SKM-1 treated with dmso at 0.1 percent for 144 hours (cell line): ENCODE data around the gene ADAMTS1.
A peak's percentile ranks its signal among the peaks of the same experiment; 100 is the strongest.
"Not testable (repeated sequence)": the region's sequence is repeated elsewhere in the genome, so short reads cannot be mapped to it uniquely, and the experiment has no call there.

Source experiments
- DNase-seq: peaks from one replicate; lab custom pipeline; 2025; ENCODE audit not compliant: unreplicated experiment; lab: John Stamatoyannopoulos, UW

The ADAMTS1 gene

GRCh38 chr21:26845066-26845758 lies at the start of gene ADAMTS1:
Gene ADAMTS1 (minus strand): TSS chr21:26845409. CDS start chr21:26844954, 455 bp downstream.
- DNase-seq = peak; percentile 57

- DNase-seq = no peak
Measured at GRCh38 chr21:26892151-26892550, 46.9 kb upstream of the ADAMTS1 start.

GRCh38 chr21:26888931-26889330 lies 43.7 kb upstream of the ADAMTS1 start:
- DNase-seq = no peak

GRCh38 chr21:26888256-26888655 lies 43.0 kb upstream of the ADAMTS1 start:
- DNase-seq = no peak

DNA sequence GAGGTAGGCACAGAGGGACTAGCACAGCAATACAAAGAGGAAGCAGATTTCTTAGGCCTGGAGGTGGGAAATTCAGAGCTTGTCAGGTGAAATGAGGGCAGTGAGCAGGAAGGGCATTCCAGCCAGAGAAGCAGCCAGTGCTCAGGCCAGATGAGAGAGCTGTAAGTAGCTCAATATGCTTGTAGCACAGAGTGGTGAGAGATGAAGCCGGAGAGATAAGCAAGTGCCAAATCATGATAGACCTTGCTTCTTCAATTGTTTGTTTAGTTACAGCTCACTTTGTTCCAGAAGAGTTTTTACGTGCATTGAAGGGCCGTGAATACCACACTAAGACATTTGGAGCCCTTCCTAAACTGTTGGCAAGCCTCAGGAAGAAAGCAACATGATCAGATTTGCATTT lies 42.0 kb upstream of the ADAMTS1 start:
- DNase-seq = no peak

DNA sequence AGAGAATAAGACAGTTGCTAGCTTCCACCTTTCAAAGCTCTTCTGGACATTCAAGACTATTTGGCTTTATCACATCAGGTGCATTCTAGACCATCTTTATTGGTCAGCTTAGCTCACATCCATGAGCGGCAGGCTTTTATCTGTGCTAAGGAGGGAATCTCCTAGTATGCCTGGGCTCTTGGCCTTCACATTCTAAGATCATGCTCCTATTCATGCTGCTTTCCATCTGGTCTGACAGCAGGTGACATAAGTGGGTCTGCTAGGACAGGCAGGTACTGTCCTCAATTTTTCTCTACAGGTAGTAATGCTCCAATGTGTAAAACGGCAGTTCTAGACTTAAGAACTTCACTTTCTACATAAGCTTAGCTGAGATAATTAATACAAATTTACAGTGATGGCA lies 39.2 kb upstream of the ADAMTS1 start:
- no peak for DNase-seq

DNA sequence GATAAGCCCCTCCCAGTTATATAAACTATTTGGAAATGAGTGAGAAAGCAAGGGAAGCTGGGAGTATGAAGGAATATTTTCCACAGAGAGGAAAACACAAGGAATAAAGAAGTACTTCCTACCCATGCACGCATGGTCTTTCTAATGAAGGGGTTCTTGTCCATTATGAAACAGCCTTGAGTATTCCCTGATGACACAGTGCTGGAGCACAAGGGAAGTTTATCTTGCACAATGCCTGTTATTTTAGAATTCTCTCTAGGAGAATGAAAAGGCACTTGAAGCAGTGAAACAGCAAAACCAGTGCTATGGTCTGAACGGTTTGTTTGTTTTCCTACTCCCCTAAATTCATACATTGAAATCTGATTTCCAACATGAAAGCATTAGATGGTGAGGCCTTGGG lies 38.6 kb upstream of the ADAMTS1 start:
- DNase-seq = no peak

- DNase-seq = no peak
Measured at GRCh38 chr21:26881504-26882228, 36.5 kb upstream of the ADAMTS1 start.

- peak; percentile 6 for DNase-seq
Measured at GRCh38 chr21:26877018-26877417, 31.8 kb upstream of the ADAMTS1 start.

GRCh38 chr21:26874347-26874746 lies 29.1 kb upstream of the ADAMTS1 start:
- no peak for DNase-seq

DNA sequence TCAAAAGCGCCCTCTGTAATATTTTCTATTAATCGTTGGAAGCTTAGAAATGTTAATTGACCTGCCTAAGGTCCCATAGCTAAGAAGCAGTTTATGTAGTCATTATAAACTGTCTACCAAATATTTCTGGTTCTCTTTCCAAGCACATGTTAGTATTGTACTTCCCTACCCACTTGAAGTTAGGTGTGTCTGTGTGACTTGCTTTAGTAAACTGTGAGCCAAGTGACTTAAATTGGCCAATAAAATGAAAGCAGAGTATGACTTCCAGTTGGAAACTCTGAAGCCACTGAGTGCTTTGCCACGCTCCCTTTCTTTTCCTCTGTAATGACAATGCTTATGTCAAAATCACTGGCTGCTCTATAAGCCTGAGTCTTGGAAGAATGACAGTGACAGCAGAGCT lies 20.6 kb upstream of the ADAMTS1 start:
- DNase-seq = no peak

- not testable (repeated sequence) for DNase-seq
Measured at GRCh38 chr21:26856871-26857350, 11.7 kb upstream of the ADAMTS1 start.

DNA sequence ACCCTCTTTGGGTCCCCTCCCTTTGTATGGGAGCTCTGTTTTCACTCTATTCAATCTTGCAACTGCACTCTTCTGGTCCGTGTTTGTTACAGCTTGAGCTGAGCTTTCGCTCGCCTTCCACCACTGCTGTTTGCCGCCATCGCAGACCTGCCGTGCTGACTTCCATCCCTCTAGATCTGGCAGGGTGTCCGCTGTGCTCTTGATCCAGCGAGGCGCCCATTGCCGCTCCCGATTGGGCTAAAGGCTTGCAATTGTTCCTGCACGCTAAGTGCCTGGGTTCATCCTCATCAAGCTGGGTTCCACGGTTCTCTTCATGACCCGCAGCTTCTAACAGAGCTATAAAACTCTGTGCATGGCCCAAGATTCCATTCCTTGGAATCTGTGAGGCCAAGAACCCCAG lies 9.5 kb upstream of the ADAMTS1 start:
- DNase-seq = not testable (repeated sequence)

DNA sequence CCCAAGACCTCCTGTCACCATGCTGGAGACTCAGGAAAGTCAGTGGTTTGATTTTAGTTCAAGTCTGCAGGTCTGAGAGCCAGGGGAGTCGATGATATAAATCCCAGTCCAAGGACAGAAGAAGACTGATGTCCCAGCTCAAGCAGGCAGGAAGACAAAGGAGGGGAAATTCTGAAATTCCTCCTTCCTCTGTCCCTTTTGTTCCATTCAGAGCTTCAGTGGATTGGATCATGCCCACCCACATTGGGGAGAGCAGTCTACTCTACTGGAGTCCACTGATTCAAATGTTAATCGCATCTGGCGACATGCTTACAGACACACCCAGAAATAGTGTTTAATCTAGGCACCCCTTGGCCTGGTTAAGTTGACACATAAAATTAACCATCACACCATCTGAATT lies 7.2 kb upstream of the ADAMTS1 start:
- no peak for DNase-seq

GRCh38 chr21:26851109-26851944 lies 6.1 kb upstream of the ADAMTS1 start:
- DNase-seq = no peak

GRCh38 chr21:26850116-26850643 lies 5.0 kb upstream of the ADAMTS1 start:
- DNase-seq = peak; percentile 59

DNA sequence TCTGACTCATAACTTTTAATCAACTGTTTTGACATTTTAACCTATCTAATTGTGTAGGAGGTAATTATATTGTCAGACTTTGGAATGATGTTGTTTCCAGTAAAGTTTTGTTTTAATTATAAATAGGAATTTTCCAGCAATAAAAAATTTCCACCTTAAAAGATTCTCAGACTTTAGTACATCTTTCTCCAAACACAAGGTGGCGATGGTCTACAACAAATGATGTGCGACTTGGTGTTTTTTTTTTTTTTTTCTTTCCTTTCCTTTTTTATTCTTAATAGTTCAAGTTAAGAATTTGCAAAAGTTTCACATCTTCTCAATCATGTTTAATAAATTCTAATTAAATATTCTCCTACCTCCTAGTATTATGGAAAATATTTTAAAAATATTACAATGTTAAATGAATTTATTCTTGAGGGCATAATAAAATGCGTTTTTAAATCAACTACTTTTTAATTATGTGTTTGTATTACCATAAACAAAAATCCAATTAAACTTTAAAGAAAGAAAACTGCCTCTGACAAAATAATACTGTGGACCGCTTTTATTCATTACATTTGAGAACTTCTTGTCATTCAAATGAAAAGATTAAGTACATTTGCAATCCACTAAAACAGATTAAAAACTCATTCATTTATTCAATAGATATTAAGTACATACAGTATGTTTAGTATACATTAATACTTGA lies 4.4 kb upstream of the ADAMTS1 start:
- peak; percentile 34 for DNase-seq

DNA sequence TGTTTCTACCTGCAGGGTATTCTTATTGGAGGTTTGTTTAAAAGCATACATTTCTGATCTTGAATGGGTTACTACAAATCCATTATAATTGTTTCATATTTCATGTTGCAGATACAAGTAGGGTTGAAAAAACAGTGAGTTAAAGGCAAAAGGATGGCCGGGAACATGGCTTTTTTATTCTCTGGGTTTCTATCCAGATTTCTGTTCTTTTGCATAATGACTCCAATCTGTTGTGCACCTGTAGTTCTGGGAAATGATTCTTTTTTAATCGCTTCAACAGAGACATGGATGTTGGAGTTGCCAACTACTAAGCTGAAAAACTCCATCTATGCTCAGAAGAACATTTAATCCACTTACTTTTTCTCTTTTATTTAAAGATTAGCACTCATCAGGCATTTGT lies 2.7 kb upstream of the ADAMTS1 start:
- no peak for DNase-seq

GRCh38 chr21:26847002-26847401 lies 1.8 kb upstream of the ADAMTS1 start:
- DNase-seq = no peak

GRCh38 chr21:26846036-26846931 lies 1.1 kb upstream of the ADAMTS1 start:
- peak; percentile 15 for DNase-seq
